ENCODE results near the gene YKT6.

The YKT6 gene

GRCh38 chr7:44156453-44157010 is 44.2 kb upstream of the YKT6 start:
- no peak overlapping the region for H3K4me3 ChIP-seq (ENCODE audit: low read depth, low read length)
- no peak for TF ChIP-seq CTCF (IDR thresholded peaks at IDR 0.05; ENCODE audit: low read depth, low read length)

GRCh38 chr7:44157116-44158080 is 43.4 kb upstream of the YKT6 start:
- no peak for TF ChIP-seq CTCF (IDR thresholded peaks at IDR 0.05; ENCODE audit: low read depth, low read length)

GRCh38 chr7:44158096-44158872 is 42.5 kb upstream of the YKT6 start:
- H3K4me3 ChIP-seq (ENCODE audit: low read depth, low read length) = no peak overlapping the region
- no peak for TF ChIP-seq CTCF (IDR thresholded peaks at IDR 0.05; ENCODE audit: low read depth, low read length)

More at GRCh38 chr7:44157116-44158080, 43.4 kb upstream of the YKT6 start:
- no peak overlapping the region for H3K4me3 ChIP-seq (ENCODE audit: low read depth, low read length)

- TF ChIP-seq CTCF (IDR thresholded peaks at IDR 0.05; ENCODE audit: low read depth, low read length) = no peak
- H3K4me3 ChIP-seq (ENCODE audit: low read depth, low read length) = no peak overlapping the region
These were observed 41.7 kb upstream of the YKT6 start for GRCh38 chr7:44158873-44159631.

GRCh38 chr7:44159824-44160630 is 40.8 kb upstream of the YKT6 start:
- H3K4me3 ChIP-seq (ENCODE audit: low read depth, low read length) = no peak overlapping the region
- no peak for TF ChIP-seq CTCF (IDR thresholded peaks at IDR 0.05; ENCODE audit: low read depth, low read length)

GRCh38 chr7:44161371-44161770 is 39.4 kb upstream of the YKT6 start:
- TF ChIP-seq CTCF (IDR thresholded peaks at IDR 0.05; ENCODE audit: low read depth, low read length) = no peak
- H3K4me3 ChIP-seq (ENCODE audit: low read depth, low read length) = no peak overlapping the region
